Spleen (tissue), 11 donors: ENCODE measurements around the gene MYO7A. TPM values are rescaled to one million over a fixed set of nuclear protein-coding genes. Genes with fewer than 3 reads are reported as not detected.

Experiments
- DNase-seq: peaks from one replicate; pipeline ENCODE4 v3.0.0-alpha.2; 2020
- H3K27ac ChIP-seq, 8 donors: fragments of 200-600 bp; sonication (generic) in 7 of 8; 1 replicate in 4 of 8; 2 replicates in 4 of 8; pipeline versions ENCODE4 v1.5.0 to v1.8.0; 2016 to 2021; ENCODE audit warnings: inconsistent platforms in 4 of 8, mild to moderate bottlenecking in 4 of 8, moderate library complexity in 1 of 8
- H3K27me3 ChIP-seq, 7 donors: fragments of 200-600 bp; sonication (generic) in 6 of 7; replicated peaks in 1 of 7; 1 replicate in 4 of 7; 2 replicates in 3 of 7; pipeline versions ENCODE4 v1.5.0 to v1.8.0; 2016 to 2021; ENCODE audit warnings: inconsistent platforms in 3 of 7, mild to moderate bottlenecking in 1 of 7
- H3K36me3 ChIP-seq, 6 donors: fragments of 200-600 bp; sonication (generic) in 5 of 6; 1 replicate in 4 of 6; 2 replicates in 2 of 6; pipeline versions ENCODE4 v1.5.0 to v1.8.0; 2016 to 2021; ENCODE audit warnings: inconsistent platforms in 2 of 6
- H3K4me1 ChIP-seq, 6 donors: fragments of 200-600 bp; sonication (generic) in 5 of 6; 1 replicate in 3 of 6; 2 replicates in 3 of 6; pipeline versions ENCODE4 v1.5.0 to v1.8.0; 2016 to 2021; ENCODE audit warnings: inconsistent platforms in 3 of 6
- H3K4me3 ChIP-seq, 8 donors: fragments of 200-600 bp; sonication (generic) in 7 of 8; 1 replicate in 4 of 8; 2 replicates in 4 of 8; pipeline versions ENCODE4 v1.5.0 to v1.8.0; 2016 to 2021; ENCODE audit warnings: inconsistent platforms in 4 of 8, mild to moderate bottlenecking in 4 of 8, moderate library complexity in 2 of 8
- H3K9me3 ChIP-seq, 8 donors: fragments of 200-600 bp; sonication (generic) in 7 of 8; 1 replicate in 4 of 8; 2 replicates in 4 of 8; pipeline versions ENCODE4 v1.5.0 to v1.8.0; 2016 to 2021; ENCODE audit warnings: inconsistent platforms in 4 of 8
- POLR2A ChIP-seq, 3 donors: fragments of 450-650 bp; IDR thresholded peaks; one replicate each; pipeline ENCODE4 v1.5.1; 2017; ENCODE audit warnings: antibody characterized with exemption in 3 of 3, mild to moderate bottlenecking in 1 of 3
- POLR2AphosphoS5 ChIP-seq, 3 donors: sonication (generic); formaldehyde crosslinking; IDR thresholded peaks; one replicate each; pipeline ENCODE4 v1.5.1; 2017; ENCODE audit warnings: antibody characterized with exemption in 3 of 3
- WGBS, 5 donors: extraction: QIAGEN DNeasy Blood & Tissue Kit in 3 of 5; methylation state at CpG; one replicate each; pipeline versions ENCODE4 v1.1.5 to v1.1.7; 2013 to 2018; 5-methylcytosine and 5-hydroxymethylcytosine counted together
- intact Hi-C: fragments of 100-400 bp; cut with DNase I; formaldehyde crosslinking; loops from one replicate; pipeline ENCODE4 v1.15.0; 2023; ENCODE audit warnings: low total_unique reads
- polyA plus RNA-seq, 3 donors: library from polyadenylated mRNA; stranded (reverse); fragments of 200-250 nt; gene quantifications; one replicate each; pipeline ENCODE4 v1.2.1, GENCODE V29; 2013
- total RNA-seq, 7 donors: library from RNA; depleted of rRNA in 3 of 7; stranded (reverse); fragments of >200 nt in 3 of 7; fragmentation: NEBNext Ultra II Directional in 4 of 7; extraction: Animal tissue kit (Norgen Biotek cat#: 25700) in 4 of 7; gene quantifications; one replicate each; pipeline versions ENCODE4 v1.1.0 to v1.2.1, GENCODE V29; 2016 to 2021
- TF ChIP-seq, protein P1 (sequence below), 11 experiments: fragments of 200-600 bp in 7 of 11; fragments of 450-650 bp in 4 of 11; sonication (generic) in 4 of 11; IDR thresholded peaks in 8 of 11; conservative IDR thresholded peaks in 3 of 11; 1 replicate in 7 of 11; 2 replicates in 4 of 11; pipeline versions ENCODE4 v1.4.0 to v1.8.0; 2016 to 2021; ENCODE audit warnings: antibody characterized with exemption in 11 of 11, inconsistent platforms in 4 of 11, mild to moderate bottlenecking in 1 of 11
- donor health status: healthy with polysubstance abuse.
- donor health status: DM: no; HTN: no; CAD: no; lungs with moderate emphysema.
- donor health status: DM: no; HTN: no; CAD: no.
- donor health status: Bipolar disorder and iron deficiency.
- donor health status: healthy.
- donor health status: DM: no; HTN: no; CAD: no.
- donor health status: DM: yes; HTN: yes; CAD: no.

MYO7A gene
- total and polyA plus RNA-seq, 10 donors, result 3.5 to 147 (median 33.0) TPM

DNA sequence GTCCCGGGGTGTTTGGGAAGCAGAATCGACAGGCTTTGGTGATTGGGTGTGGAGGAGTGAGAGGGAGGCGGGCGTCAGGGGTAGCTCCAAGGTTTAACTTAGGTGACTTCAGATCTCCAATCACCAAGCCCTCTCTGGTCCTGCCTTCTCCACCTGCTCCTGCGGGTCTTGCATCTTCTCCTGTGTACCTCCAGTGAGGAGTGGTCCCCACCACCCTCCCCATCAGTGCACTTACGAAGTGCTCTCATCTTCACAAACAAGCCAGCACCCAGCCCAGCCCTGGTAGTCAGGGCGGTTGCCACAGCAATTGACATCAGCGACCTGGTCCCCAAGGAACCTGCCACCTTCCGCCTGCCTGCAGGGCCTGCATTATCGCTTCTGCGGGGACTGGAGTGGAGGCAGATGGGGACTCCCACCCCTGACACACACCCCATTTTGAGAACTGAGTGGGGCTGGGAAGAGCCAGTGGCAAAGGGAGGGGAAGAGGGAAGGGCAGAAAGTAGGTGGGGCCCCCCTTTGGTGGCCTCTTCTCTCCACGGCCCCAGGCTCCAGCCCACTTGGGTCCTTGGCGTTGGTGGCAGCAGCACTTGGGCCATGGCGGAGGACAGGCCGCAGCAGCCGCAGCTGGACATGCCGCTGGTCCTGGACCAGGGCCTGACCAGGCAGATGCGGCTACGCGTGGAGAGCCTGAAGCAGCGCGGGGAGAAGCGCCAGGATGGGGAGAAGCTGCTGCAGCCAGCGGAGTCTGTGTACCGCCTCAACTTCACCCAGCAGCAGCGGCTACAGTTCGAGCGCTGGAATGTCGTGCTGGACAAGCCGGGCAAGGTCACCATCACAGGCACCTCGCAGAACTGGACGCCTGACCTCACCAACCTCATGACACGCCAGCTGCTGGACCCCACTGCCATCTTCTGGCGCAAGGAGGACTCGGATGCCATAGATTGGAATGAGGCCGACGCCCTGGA is 25.5 kb upstream of the MYO7A start, which contains the start of gene OMP:
OMP (plus strand) TSS at position 595 of the 965 bp plus-strand sequence; CDS start at position 595, 0 bp downstream.
- Histone ChIP-seq H3K9me3 (no peaks in the 10 kb centered on the region), H3K4me3 (no peak within 1 kb of the TSS), H3K27ac (no peak within 1 kb of the TSS), H3K36me3 (peaks cover 0 to 8% (median 0%) of the 10 kb centered on the region in 6 donors), H3K27me3 (no peaks in the 10 kb centered on the region), H3K4me1 (peaks cover 0 to 5% (median 0%) of the 10 kb centered on the region in 6 donors)
- TF ChIP-seq POLR2A (IDR thresholded peaks at IDR 0.05) (no peak), POLR2AphosphoS5 (IDR thresholded peaks at IDR 0.05) (no peak)
- TF ChIP-seq, protein P1, sequence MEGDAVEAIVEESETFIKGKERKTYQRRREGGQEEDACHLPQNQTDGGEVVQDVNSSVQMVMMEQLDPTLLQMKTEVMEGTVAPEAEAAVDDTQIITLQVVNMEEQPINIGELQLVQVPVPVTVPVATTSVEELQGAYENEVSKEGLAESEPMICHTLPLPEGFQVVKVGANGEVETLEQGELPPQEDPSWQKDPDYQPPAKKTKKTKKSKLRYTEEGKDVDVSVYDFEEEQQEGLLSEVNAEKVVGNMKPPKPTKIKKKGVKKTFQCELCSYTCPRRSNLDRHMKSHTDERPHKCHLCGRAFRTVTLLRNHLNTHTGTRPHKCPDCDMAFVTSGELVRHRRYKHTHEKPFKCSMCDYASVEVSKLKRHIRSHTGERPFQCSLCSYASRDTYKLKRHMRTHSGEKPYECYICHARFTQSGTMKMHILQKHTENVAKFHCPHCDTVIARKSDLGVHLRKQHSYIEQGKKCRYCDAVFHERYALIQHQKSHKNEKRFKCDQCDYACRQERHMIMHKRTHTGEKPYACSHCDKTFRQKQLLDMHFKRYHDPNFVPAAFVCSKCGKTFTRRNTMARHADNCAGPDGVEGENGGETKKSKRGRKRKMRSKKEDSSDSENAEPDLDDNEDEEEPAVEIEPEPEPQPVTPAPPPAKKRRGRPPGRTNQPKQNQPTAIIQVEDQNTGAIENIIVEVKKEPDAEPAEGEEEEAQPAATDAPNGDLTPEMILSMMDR (IDR thresholded peaks at IDR 0.05 in 8 of 11, conservative IDR thresholded peaks at IDR 0.05 in 3 of 11), result no peak
- intact Hi-C loops, result no loop called here
- WGBS, 5 donors, result 88 to 93% (median 91%) methylated on average over 28 to 37 of the region's 37 CpGs
- peak; percentile 68 for DNase-seq

DNA sequence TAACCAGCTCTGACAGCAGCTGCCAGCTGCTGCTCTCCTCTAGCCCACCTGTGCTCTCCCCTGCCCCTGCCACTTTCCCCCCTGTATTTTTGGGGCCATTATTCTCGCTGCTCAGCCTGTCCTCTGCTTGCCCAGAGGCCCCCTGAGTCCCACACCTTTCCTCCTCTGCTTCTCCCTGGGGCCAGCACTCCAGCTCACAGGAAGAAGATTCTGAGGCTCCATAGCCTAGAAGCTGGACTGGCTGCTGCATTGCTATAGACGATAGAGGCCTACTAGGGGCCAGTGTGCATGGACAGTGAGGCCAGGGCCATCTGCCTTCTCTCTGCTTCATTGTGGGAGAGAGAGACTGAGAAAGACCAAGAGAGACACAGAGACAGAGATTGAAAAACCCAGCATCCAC is 24.7 kb upstream of the MYO7A start:
- intact Hi-C loops, result no loop called here
- Histone ChIP-seq H3K4me1 (peaks cover 0 to 12% (median 0%) of the 10 kb centered on the region in 6 donors), H3K27me3 (no peaks in the 10 kb centered on the region), H3K9me3 (no peaks in the 10 kb centered on the region), H3K4me3 (no peak overlapping the region), H3K36me3 (peaks cover 0 to 8% (median 0%) of the 10 kb centered on the region in 6 donors), H3K27ac (no peak overlapping the region)
- WGBS, 5 donors, result 45 to 82% (median 78%) methylated on average over 2 of the region's 2 CpGs
- peak; percentile 12 for DNase-seq
- no peak for TF ChIP-seq POLR2A (IDR thresholded peaks at IDR 0.05)
- TF ChIP-seq, protein P1 (IDR thresholded peaks at IDR 0.05 in 8 of 11, conservative IDR thresholded peaks at IDR 0.05 in 3 of 11), result no peak
- TF ChIP-seq POLR2AphosphoS5 (IDR thresholded peaks at IDR 0.05), result no peak

DNA sequence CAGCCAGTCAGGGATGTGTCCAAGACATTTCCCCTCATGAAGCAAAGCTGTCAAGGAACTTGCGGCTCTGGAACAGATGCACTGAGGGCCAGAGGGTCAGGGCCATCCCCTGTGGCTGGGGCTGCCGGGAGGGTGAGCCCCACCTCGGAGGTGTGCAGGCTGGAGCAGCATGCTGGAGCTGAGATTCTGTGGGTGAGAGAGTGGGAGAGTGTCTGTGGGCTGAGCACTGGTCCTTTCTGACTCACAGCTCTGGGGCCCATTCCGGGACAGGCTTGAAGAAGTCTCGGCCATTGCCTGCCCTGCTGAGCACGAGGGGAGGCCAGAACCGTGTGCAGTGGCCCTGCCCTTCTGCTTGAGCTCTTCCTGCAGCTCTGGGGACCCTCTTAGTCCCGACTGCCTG is 23.3 kb upstream of the MYO7A start:
- intact Hi-C loops, result no loop called here

More for the DNA sequence above, 23.3 kb upstream of the MYO7A start:
- peaks cover 0 to 12% (median 0%) of the 10 kb centered on the region in 6 donors for H3K4me1 ChIP-seq
- no peaks in the 10 kb centered on the region for H3K9me3 ChIP-seq
- peaks cover 0 to 8% (median 0%) of the 10 kb centered on the region in 6 donors for H3K36me3 ChIP-seq
- H3K4me3 ChIP-seq, result no peak overlapping the region
- 80 to 94% (median 86%) methylated on average over 3 to 8 of the region's 8 CpGs for WGBS, 5 donors
- H3K27me3 ChIP-seq, result no peaks in the 10 kb centered on the region
- TF ChIP-seq POLR2AphosphoS5 (IDR thresholded peaks at IDR 0.05) (no peak), POLR2A (IDR thresholded peaks at IDR 0.05) (no peak)
- TF ChIP-seq, protein P1 (IDR thresholded peaks at IDR 0.05 in 8 of 11, conservative IDR thresholded peaks at IDR 0.05 in 3 of 11), result no peak
- no peak overlapping the region for H3K27ac ChIP-seq
- no peak for DNase-seq
